HepG2 (cell line): Measurements from ENCODE around the gene PLK3. TPM values are rescaled to one million over a fixed set of nuclear protein-coding genes. Genes with fewer than 3 reads are reported as not detected.
A peak's percentile ranks its signal among the peaks of the same experiment; 100 is the strongest.

Experiments used
- ATAC-seq: fragments of 200-7000 bp; cut with Tn5 transposase; 3 replicates; pipeline ENCODE4 v1.9.1; 2020; ENCODE audit warnings: mild to moderate bottlenecking, moderate library complexity
- BruUV-seq: library from RNA; stranded (reverse); fragments of 400-500 nt; replicated peaks from 2 replicates; lab custom pipeline; 2021; lab: Mats Ljungman, UMichigan
- CTCF ChIA-PET: fragments of 300-600 bp; formaldehyde crosslinking; extraction: SDS; loops from one replicate; lab custom pipeline; 2021; ENCODE audit warnings: low total read pairs, inconsistent platforms, low intra/inter-chr PET ratio; lab: Yijun Ruan, JAX
- POLR2A ChIA-PET: fragments of 350-600 bp; sonication (Branson Sonifier 250); formaldehyde crosslinking; loops from one replicate; lab custom pipeline; 2020; ENCODE audit warnings: antibody characterized with exemption, inconsistent platforms; lab: Yijun Ruan, JAX
- DNase-seq: peaks from one replicate; pipeline ENCODE4 v3.0.0-alpha.2; 2015; ENCODE audit warnings: low spot score
- FAIRE-seq: peaks from 3 replicates; lab custom pipeline; 2011; peaks lifted over from hg19 to GRCh38; lab: Jason Lieb, UNC
- H2AFZ ChIP-seq: one replicate; pipeline ENCODE4 v1.6.1; 2011; ENCODE audit warnings: low read length, inconsistent platforms
- H3K27ac ChIP-seq: fragments of 300-600 bp; 3 replicates; pipeline ENCODE4 v1.8.0; 2011; ENCODE audit warnings: mixed run types, mild to moderate bottlenecking, mixed read lengths, low read length, inconsistent platforms; ENCODE audit not compliant: insufficient read depth; ENCODE audit errors: extremely low read length
- H3K27me3 ChIP-seq, 2 experiments: fragments of 200-600 bp in 1 of 2; 2 replicates in 1 of 2; 3 replicates in 1 of 2; pipeline versions ENCODE4 v1.6.0 to v1.8.0; 2011; ENCODE audit warnings: low read length in 2 of 2, mild to moderate bottlenecking in 2 of 2, moderate library complexity in 2 of 2, inconsistent platforms in 1 of 2; ENCODE audit not compliant: insufficient read depth in 2 of 2, control insufficient read depth in 1 of 2
- H3K36me3 ChIP-seq, 2 experiments: fragments of 200-600 bp in 1 of 2; replicated peaks in 1 of 2; 2 replicates in 1 of 2; 3 replicates in 1 of 2; pipeline versions ENCODE4 v1.5.1 to v1.8.0; 2011; ENCODE audit warnings: low read length in 2 of 2, inconsistent platforms in 1 of 2; ENCODE audit not compliant: insufficient read depth in 2 of 2, control insufficient read depth in 1 of 2
- H3K4me1 ChIP-seq: 2 replicates; pipeline ENCODE4 v1.5.1; 2012; ENCODE audit warnings: low read length, inconsistent platforms; ENCODE audit not compliant: insufficient read depth
- H3K4me2 ChIP-seq: 2 replicates; pipeline ENCODE4 v1.6.0; 2011; ENCODE audit warnings: low read depth, low read length, inconsistent platforms
- H3K4me3 ChIP-seq, 3 experiments: fragments of 200-600 bp in 1 of 3; sonication (generic), shearing (Covaris generic) in 1 of 3; replicated peaks in 1 of 3; 2 replicates each; pipeline ENCODE4 v1.5.1; 2011 to 2016; ENCODE audit warnings: low read length in 3 of 3, inconsistent platforms in 2 of 3, low read depth in 2 of 3, mild to moderate bottlenecking in 2 of 3, control low read depth in 1 of 3, mixed read lengths in 1 of 3; ENCODE audit not compliant: insufficient read depth in 1 of 3
- H3K79me2 ChIP-seq: one replicate; pipeline ENCODE4 v1.6.1; 2011; ENCODE audit warnings: low read length, inconsistent platforms; ENCODE audit not compliant: insufficient read depth
- H3K9ac ChIP-seq: 2 replicates; pipeline ENCODE4 v1.6.0; 2011; ENCODE audit warnings: mild to moderate bottlenecking, low read depth, low read length, inconsistent platforms; ENCODE audit not compliant: insufficient read depth
- H3K9me3 ChIP-seq: 2 replicates; pipeline ENCODE4 v1.5.1; 2012; ENCODE audit warnings: mild to moderate bottlenecking, low read length
- H4K20me1 ChIP-seq: 2 replicates; pipeline ENCODE4 v1.6.0; 2011; ENCODE audit warnings: inconsistent platforms, mild to moderate bottlenecking, low read length, moderate library complexity; ENCODE audit not compliant: insufficient read depth
- MAFG ChIP-seq: sonication (generic); formaldehyde crosslinking; IDR thresholded peaks from 2 replicates; pipeline ENCODE4 v1.5.1; 2020; ENCODE audit warnings: mild to moderate bottlenecking, missing genetic modification reagents
- MYNN ChIP-seq: sonication (generic); formaldehyde crosslinking; IDR thresholded peaks from 2 replicates; pipeline ENCODE4 v1.4.0; 2020; ENCODE audit warnings: mild to moderate bottlenecking, low read depth, missing genetic modification reagents
- NR2F6 ChIP-seq, 2 experiments: IDR thresholded peaks; 2 replicates each; pipeline ENCODE4 v1.6.1; 2016; ENCODE audit warnings: antibody characterized with exemption in 1 of 2, mild to moderate bottlenecking in 1 of 2
- PAF1 ChIP-seq: IDR thresholded peaks from 2 replicates; pipeline ENCODE4 v1.6.1; 2016; ENCODE audit warnings: missing genetic modification reagents, missing compliant biosample characterization
- PRPF4 ChIP-seq: fragments of 200-400 bp; formaldehyde crosslinking; IDR thresholded peaks from 2 replicates; pipeline ENCODE4 v1.6.1; 2016; ENCODE audit warnings: low read length, low read depth; ENCODE audit not compliant: poor library complexity, severe bottlenecking
- SATB2 ChIP-seq: sonication (generic); formaldehyde crosslinking; IDR thresholded peaks from 2 replicates; pipeline ENCODE4 v1.5.0; 2020; ENCODE audit warnings: missing genetic modification reagents
- SPEN ChIP-seq: sonication (generic); formaldehyde crosslinking; IDR thresholded peaks from 2 replicates; pipeline ENCODE4 v1.5.1; 2020; ENCODE audit warnings: low read depth, mild to moderate bottlenecking, missing genetic modification reagents
- ZNF549 ChIP-seq: sonication (generic); formaldehyde crosslinking; IDR thresholded peaks from 2 replicates; pipeline ENCODE4 v1.5.0; 2020; ENCODE audit warnings: missing genetic modification reagents
- ZNF646 ChIP-seq: sonication (generic); formaldehyde crosslinking; IDR thresholded peaks from 2 replicates; pipeline ENCODE4 v1.9.0; 2021; ENCODE audit warnings: mild to moderate bottlenecking, missing genetic modification reagents
- ZNF678 ChIP-seq: sonication (generic); formaldehyde crosslinking; IDR thresholded peaks from 2 replicates; pipeline ENCODE4 v1.4.0; 2020; ENCODE audit warnings: mild to moderate bottlenecking, missing genetic modification reagents
- WGBS: methylation state at CpG from one replicate; pipeline ENCODE4 v1.1.6; 2017; ENCODE audit warnings: low lambda C conversion rate; 5-methylcytosine and 5-hydroxymethylcytosine counted together
- in situ Hi-C: cut with HindIII; loops from 2 replicates; pipeline ENCODE4 v1.10.0; 2017; ENCODE audit warnings: low pct_unique_long_range_greater_than_20kb; ENCODE audit not compliant: extremely low pct_ligation_motif_present
- intact Hi-C: fragments of 100-400 bp; cut with micrococcal nuclease; formaldehyde crosslinking; loops from one replicate; pipeline ENCODE4 v1.10.0; 2022; ENCODE audit not compliant: unreplicated experiment
- polyA plus RNA-seq, 8 experiments: library from polyadenylated mRNA; depleted of rRNA in 3 of 8; stranded (reverse) in 7 of 8; unstranded in 1 of 8; fragments of >200 nt; fragmentation: Illumina TruSeq in 4 of 8; extraction: Trizol in 4 of 8; gene quantifications; 2 replicates each; pipeline versions ENCODE4 v1.2.1 to v1.2.3, GENCODE V29; 2011 to 2016; ENCODE audit warnings: low read depth in 4 of 8, missing spikeins in 1 of 8, mixed read lengths in 1 of 8; ENCODE audit not compliant: insufficient read depth in 1 of 8
- total RNA-seq, 5 experiments: library from RNA; depleted of rRNA; stranded (reverse); fragments of >200 nt; fragmentation: Illumina TruSeq; extraction: Trizol; gene quantifications; 2 replicates each; pipeline ENCODE4 v1.2.3, GENCODE V29; 2016; ENCODE audit warnings: low read depth in 1 of 5

PLK3 gene
- total and polyA plus RNA-seq, 2 of the 13 experiments (the other 11 are each of a cell fraction or from before 2014, with no cell fraction given) = 9.8 to 16.9 TPM

GRCh38 chr1:44803062-44803311 lies 2.8 kb downstream of the PLK3 start:
- no TSS peak for BruUV-seq
- no peak overlapping the region for H3K4me2 ChIP-seq

More at GRCh38 chr1:44803062-44803311, 2.8 kb downstream of the PLK3 start:
- ChIA-PET POLR2A (interaction anchor here (6.7 to 12.9 kb wide), 2 partner anchors 17 to 19 kb away, joined by 168 to 570 read pairs; no protein-coding TSS in a partner anchor), CTCF (no interaction called here)
- peaks cover 68% of the 10 kb centered on the region for H3K4me1 ChIP-seq
- H3K9ac ChIP-seq = 0 out of 2 replicates have a peak overlapping the region, but pooled peaks have one; percentile 0
- H3K36me3 ChIP-seq = peaks cover 6 to 38% of the 10 kb centered on the region in 2 experiments; a peak in 4 of 5 replicates
- no peak for ATAC-seq
- no peak overlapping the region for H3K4me3 ChIP-seq
- DNase-seq = no peak
- TF ChIP-seq ZNF549 (CRISPR knock-in tag) (no peak), ZNF646 (CRISPR knock-in tag) (no peak), PAF1 (CRISPR knock-in tag) (no peak), SATB2 (CRISPR knock-in tag) (no peak), PRPF4 (no peak), NR2F6 (IDR thresholded peaks at IDR 0.05) (no peak), NR2F6 (CRISPR knock-in tag; IDR thresholded peaks at IDR 0.05) (no peak), MAFG (no peak), MYNN (CRISPR knock-in tag) (no peak), SPEN (no peak), ZNF678 (CRISPR knock-in tag) (no peak)
- in situ Hi-C loops (no loop called here), intact Hi-C loops (no loop called here)
- H3K27me3 ChIP-seq = no peaks in the 10 kb centered on the region
- 98% methylated on average over 9 of the region's 9 CpGs for WGBS
- FAIRE-seq = no peak
- no peaks in the 10 kb centered on the region for H3K9me3 ChIP-seq
- H2AFZ ChIP-seq = no peak overlapping the region
- H3K79me2 ChIP-seq = peaks cover 17% of the 10 kb centered on the region
- 0 out of 2 replicates have a peak, but pooled peaks cover 7% of the 10 kb centered on the region for H4K20me1 ChIP-seq
- H3K27ac ChIP-seq = no peak overlapping the region
